BJ (cell line): ENCODE measurements around the gene DNASE1L1. TPM values are rescaled to one million over a fixed set of nuclear protein-coding genes. Genes with fewer than 3 reads are reported as not detected.
A peak's percentile ranks its signal among the peaks of the same experiment; 100 is the strongest.

Experiments
- CTCF ChIA-PET: fragments of 350-600 bp; formaldehyde crosslinking; extraction: SDS; loops from one replicate; lab custom pipeline; 2021; ENCODE audit warnings: antibody characterized with exemption, inconsistent platforms; lab: Yijun Ruan, JAX
- POLR2A ChIA-PET: fragments of 300-600 bp; sonication (Branson Sonifier 250); formaldehyde crosslinking; extraction: SDS; loops from one replicate; lab custom pipeline; 2021; ENCODE audit warnings: antibody characterized with exemption; lab: Charles Lee
- DNase-seq: peaks from one replicate; pipeline ENCODE4 v3.0.0-alpha.2; 2011; ENCODE audit warnings: low read depth
- H3K27me3 ChIP-seq: 2 replicates; pipeline ENCODE4 v1.6.0; 2011; ENCODE audit warnings: low read length; ENCODE audit not compliant: control insufficient read depth, insufficient read depth
- H3K36me3 ChIP-seq: 2 replicates; pipeline ENCODE4 v1.5.1; 2011; ENCODE audit warnings: low read length; ENCODE audit not compliant: control insufficient read depth, insufficient read depth
- H3K4me3 ChIP-seq: 2 replicates; pipeline ENCODE4 v1.5.1; 2011; ENCODE audit warnings: low read depth, mild to moderate bottlenecking, control low read depth, low read length
- polyA plus RNA-seq: library from polyadenylated mRNA; depleted of rRNA; stranded (reverse); fragments of >200 nt; gene quantifications from 2 replicates; pipeline ENCODE4 v1.2.3, GENCODE V29; 2011
- TF ChIP-seq, protein P1 (sequence below): IDR thresholded peaks from 2 replicates; pipeline ENCODE4 v1.5.1; 2011; ENCODE audit warnings: low read depth, mild to moderate bottlenecking, control low read depth, inconsistent platforms, low read length, moderate library complexity; ENCODE audit not compliant: insufficient read depth

The DNASE1L1 gene
- polyA plus RNA-seq, 1 experiment = 63.5 TPM

DNA sequence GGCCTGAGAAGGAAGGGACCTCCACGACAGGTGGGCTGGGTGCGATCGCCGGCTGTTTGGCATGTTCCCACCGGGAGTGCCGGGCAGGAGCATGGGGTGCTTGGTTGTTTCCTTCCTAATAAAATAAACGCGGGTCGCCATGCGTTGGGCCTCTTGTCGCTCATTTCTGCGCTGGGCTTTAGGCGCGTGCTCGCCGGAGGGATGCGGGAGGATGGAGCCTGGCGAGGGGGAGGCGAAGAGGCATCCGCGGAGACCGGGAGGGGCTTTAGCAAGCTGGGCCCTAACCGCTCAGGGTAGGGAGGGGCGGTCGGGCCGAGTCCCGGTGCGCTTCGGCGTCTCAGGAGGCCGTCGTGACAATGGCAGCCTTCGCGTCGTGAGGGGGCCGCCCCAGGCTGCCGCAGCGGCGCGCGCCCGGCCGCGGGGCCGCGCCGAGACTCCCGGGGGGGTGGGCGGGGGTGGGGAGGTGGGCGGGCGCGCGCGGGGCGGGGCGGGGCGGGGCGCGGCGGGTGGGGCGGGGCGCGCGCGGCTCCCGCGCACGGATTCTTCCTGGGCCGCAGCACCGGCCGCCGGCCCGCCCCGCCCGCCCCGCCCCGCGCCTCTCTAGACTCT, 27.4 kb upstream of the DNASE1L1 start:
- TF ChIP-seq, protein P1, sequence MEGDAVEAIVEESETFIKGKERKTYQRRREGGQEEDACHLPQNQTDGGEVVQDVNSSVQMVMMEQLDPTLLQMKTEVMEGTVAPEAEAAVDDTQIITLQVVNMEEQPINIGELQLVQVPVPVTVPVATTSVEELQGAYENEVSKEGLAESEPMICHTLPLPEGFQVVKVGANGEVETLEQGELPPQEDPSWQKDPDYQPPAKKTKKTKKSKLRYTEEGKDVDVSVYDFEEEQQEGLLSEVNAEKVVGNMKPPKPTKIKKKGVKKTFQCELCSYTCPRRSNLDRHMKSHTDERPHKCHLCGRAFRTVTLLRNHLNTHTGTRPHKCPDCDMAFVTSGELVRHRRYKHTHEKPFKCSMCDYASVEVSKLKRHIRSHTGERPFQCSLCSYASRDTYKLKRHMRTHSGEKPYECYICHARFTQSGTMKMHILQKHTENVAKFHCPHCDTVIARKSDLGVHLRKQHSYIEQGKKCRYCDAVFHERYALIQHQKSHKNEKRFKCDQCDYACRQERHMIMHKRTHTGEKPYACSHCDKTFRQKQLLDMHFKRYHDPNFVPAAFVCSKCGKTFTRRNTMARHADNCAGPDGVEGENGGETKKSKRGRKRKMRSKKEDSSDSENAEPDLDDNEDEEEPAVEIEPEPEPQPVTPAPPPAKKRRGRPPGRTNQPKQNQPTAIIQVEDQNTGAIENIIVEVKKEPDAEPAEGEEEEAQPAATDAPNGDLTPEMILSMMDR = no peak
- Histone ChIP-seq H3K27me3 (no peaks in the 10 kb centered on the region), H3K36me3 (peaks cover 18% of the 10 kb centered on the region), H3K4me3 (peak overlapping the region; percentile 76)
- DNase-seq = no peak
- ChIA-PET CTCF (no interaction called here), POLR2A (no interaction called here)

DNA sequence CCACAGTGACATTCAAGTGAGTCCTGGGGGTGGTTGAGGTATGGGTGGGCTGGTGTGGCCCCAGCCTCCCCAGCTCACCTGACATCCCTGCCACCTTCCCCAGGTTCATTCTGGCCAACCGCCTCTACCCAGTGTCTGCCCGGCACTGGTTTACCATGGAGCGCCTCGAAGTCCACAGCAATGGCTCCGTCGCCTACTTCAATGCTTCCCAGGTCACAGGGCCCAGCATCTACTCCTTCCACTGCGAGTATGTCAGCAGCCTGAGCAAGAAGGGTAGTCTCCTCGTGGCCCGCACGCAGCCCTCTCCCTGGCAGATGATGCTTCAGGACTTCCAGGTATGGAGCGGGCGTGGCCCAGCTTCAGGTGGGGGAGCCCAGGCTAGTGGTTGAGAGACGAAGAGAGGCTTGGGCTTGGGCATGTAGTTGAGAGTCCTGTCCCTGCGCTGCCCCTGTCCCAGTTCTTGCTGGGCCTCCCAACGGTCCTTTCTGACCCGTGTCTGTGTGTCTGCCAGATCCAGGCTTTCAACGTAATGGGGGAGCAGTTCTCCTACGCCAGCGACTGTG, 26.2 kb upstream of the DNASE1L1 start:
- peaks cover 16% of the 10 kb centered on the region for H3K36me3 ChIP-seq
- no peak for DNase-seq
- TF ChIP-seq, protein P1 = no peak
- ChIA-PET CTCF (no interaction called here), POLR2A (no interaction called here)
- H3K27me3 ChIP-seq = no peaks in the 10 kb centered on the region
- no peak overlapping the region for H3K4me3 ChIP-seq

DNA sequence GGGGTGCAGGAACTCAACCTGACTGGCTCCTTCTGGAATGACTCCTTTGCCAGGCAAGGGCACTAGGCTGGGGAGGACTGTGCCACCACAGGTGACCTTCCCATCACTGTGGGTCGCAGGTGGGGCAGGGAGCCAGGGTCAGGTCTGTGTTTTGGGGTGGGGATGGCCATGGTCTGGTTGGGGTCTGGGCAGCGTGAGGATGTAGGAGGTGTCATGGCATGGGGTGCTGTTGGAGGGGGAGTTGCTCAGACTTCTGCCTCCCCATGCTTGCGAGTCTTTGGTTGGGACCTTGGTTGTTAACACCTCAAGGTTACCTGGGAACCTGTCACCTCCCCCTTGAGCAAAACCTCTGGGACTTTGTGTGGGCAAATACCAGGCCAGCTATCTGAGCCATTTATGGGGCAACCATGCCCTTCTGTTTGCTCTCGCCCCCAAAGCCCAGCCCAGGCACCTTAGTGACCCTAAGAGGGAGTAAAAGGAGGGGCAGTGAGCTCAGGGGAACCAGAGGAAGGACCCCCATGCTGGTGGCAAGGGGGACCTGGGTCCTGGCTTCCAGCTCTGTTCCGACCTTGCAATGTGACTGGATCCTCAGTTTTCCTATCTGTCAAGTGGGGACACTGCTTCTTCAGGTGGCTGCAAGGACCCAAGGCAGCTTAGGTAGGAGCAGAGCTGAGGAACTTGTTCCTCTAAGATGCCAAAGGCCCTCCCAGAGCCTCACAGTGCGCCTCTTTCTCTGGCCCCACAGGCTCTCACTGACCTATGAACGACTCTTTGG, 25.5 kb upstream of the DNASE1L1 start:
- POLR2A ChIA-PET = no interaction called here
- H3K36me3 ChIP-seq = peaks cover 14% of the 10 kb centered on the region
- no peaks in the 10 kb centered on the region for H3K27me3 ChIP-seq
- no peak overlapping the region for H3K4me3 ChIP-seq
- CTCF ChIA-PET = no interaction called here
- TF ChIP-seq, protein P1 = no peak
- DNase-seq = no peak

GRCh38 chrX:154433605-154434004, 24.6 kb upstream of the DNASE1L1 start:
- ChIA-PET CTCF (interaction anchor here (1.4 to 1.6 kb wide), 2 partner anchors 13 to 26 kb away, joined by 3 read pairs; no protein-coding TSS in a partner anchor), POLR2A (no interaction called here)
- Histone ChIP-seq H3K4me3 (no peak overlapping the region), H3K27me3 (no peaks in the 10 kb centered on the region), H3K36me3 (peaks cover 14% of the 10 kb centered on the region)
- no peak for DNase-seq
- TF ChIP-seq, protein P1 = no peak

DNA sequence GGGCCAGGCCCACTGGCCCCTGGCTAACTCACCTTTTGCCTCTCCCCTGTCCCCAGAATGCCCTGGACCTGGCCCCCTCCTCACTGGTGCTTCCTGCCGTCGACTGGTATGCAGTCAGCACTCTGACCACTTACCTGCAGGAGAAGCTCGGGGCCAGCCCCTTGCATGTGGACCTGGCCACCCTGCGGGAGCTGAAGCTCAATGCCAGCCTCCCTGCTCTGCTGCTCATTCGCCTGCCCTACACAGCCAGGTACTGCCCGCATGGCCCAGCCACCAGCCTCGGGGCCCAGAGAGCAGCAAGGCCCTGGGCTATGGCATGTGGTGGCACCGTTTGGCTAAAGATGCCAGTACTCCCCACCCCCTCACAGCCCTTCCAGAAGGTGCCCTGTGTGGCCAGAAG, 23.2 kb upstream of the DNASE1L1 start:
- H3K4me3 ChIP-seq = no peak overlapping the region
- H3K27me3 ChIP-seq = no peaks in the 10 kb centered on the region
- POLR2A ChIA-PET = no interaction called here
- CTCF ChIA-PET = interaction anchor here (1.6 kb wide), 1 partner anchor 11 kb away, joined by 3 read pairs; no protein-coding TSS in a partner anchor
- no peak for DNase-seq
- H3K36me3 ChIP-seq = peaks cover 14% of the 10 kb centered on the region
- TF ChIP-seq, protein P1 = no peak
